Measurements from ENCODE around the gene IFT81.

DNA sequence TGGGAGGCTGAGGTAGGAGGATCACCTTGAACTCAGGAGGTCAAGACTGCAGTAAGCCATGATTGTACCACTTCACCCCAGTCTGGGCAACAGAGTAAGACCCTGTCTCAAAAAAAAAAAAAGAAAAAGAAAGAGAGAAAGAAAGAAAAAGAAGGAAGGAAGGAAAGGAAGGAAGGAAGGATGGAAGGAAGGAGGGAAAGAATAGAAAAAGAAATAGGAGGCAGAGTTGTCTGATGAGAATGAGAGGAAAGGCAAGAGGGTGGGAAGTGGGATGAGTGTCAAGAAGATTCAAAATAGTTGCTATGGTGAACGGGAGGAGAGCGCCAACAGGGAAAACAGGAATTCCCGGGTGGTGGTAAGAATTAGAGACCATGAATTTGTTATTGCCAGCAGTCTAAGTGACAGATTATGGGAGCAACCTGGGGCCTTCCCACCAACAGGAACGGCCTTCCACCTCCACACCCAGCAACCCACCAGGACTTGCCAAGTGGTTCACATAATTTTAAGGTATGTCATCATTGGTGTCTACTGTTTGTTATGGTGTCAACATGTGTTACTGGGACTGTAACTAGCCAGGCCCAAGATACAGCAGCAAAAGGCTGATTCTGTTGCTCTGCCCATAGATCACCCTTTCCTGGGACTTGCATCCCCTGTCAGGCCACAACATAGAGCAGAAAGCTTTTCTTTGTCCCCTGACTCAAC lies 39.7 kb upstream of the IFT81 start:
- TF ChIP-seq GATA2 (IDR thresholded peaks at IDR 0.05; ENCODE audit: low read depth, low read length) (no peak), GATA3 (IDR thresholded peaks at IDR 0.05; ENCODE audit: low read depth, low read length) (no peak)

Data from SH-SY5Y (cell line).